Activated T-cell treated with anti-CD3 and anti-CD28 coated beads for 48 hours (primary cell): ENCODE measurements around the gene ANXA11.
"Not testable (repeated sequence)": the region's sequence is repeated elsewhere in the genome, so short reads cannot be mapped to it uniquely, and the experiment has no call there.

Experiments
- DNase-seq: peaks from one replicate; pipeline ENCODE4 v3.0.0-alpha.2; 2020; ENCODE audit warnings: low read depth

Gene ANXA11

DNA sequence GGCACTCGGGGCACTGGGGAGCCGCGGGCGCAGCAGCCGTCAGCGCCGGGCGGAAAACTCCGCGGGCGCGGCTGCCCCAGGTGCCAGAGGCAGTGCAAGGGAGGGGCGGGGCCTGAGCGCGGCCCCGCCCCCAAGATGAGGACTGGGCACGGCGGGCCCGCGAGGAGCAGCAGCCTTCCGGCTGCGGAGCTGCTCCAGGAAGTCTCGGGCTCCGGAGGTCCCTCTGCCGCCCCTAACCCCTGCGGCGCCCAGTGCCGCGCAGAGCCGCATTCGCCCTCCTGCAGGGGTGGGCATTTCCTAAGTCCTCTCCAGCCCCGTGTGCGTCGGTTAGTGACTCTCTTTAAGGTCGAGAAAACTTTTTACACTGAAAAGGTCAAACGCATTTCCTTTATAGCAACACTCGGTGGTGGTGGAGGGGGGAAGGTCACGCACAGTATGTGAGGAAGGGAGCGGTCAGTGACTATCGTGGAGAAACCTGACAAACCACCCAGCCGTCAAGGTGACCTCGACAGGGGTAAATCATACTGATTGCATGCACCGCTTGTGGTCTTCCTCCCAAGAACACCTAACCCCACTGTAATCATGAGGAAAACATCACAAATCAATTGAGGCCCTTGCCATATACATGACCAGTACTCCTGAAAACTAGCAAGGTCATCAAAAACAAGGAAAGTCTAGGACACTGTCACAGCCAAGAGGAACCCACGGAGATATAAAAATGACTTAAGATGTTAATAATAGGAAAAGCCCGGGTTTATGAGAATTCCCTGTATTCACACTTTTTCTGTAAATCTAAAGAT is at the start of gene ANXA11:
TSS of gene ANXA11 (minus strand) at position 61 of the 800 bp plus-strand sequence. CDS start 32,676 bp downstream, outside the sequence.
- peak; percentile 85 for DNase-seq

DNA sequence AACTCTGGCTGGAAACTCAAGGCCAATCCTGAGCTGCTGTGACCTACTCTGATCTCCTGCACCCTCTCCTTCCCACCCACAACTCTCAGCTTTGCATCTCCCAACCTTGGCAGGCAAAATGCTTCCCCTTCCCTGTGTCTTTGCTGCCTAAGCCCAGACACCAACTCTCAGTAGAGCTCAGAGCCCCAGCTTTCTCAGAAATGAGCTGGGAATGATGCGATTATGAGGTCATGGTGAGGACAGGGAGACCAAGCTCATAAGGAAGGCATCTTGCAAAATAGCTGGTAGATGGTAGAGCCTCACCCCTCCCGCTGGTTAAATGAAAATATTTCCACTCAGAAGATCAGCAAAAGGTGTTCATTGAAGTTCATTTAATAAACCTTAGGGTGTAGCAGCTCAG is 49.4 kb upstream of the ANXA11 start:
- DNase-seq = not testable (repeated sequence)

DNA sequence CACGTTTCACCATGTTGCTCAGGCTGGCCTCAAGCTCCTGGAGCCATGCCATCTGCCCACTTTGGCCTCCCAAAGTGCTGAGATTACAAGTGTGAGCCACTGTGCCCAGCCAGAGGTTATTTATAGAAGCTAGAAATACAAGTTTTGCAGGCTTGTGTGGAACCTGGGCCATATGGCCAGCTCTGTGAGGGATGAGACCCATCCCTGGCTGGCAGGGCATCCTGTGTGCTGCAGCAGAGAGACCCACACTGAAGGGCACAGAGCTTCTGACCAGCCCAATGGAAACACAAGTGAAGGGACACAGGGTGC is 48.6 kb upstream of the ANXA11 start:
- DNase-seq = not testable (repeated sequence)

DNA sequence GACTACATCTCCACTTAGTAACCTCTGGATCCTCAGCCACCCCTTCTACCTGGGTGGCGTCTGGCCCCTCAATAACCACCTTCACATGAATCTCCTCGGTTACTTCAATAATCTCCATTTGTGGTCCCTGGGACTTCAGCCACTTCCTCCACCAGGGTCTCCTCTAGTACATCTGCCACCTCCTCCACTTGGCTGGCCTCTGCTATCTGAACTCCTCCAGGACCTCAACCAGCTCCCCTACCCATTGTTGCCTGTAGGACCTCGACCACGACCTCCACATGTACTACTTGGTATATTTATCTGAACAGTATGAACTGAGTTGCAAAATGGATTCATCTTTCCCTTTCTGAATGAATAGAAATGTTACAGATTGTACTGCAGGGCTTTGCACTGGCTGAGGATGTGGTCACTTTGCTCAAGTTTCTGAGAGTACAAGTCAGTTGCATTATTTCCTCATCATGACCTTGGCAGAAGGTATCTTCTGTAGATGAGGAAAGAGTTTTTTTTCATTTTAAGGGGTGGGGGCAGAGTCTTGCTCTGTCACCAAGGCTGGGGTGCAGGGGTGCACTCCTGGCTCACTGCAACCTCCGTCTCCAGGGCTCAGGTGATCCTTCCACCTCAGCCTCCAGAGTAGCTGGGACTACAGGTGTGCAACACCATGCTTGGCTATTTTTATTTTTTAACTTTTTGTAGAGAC is 48.1 kb upstream of the ANXA11 start:
- DNase-seq = no peak

DNA sequence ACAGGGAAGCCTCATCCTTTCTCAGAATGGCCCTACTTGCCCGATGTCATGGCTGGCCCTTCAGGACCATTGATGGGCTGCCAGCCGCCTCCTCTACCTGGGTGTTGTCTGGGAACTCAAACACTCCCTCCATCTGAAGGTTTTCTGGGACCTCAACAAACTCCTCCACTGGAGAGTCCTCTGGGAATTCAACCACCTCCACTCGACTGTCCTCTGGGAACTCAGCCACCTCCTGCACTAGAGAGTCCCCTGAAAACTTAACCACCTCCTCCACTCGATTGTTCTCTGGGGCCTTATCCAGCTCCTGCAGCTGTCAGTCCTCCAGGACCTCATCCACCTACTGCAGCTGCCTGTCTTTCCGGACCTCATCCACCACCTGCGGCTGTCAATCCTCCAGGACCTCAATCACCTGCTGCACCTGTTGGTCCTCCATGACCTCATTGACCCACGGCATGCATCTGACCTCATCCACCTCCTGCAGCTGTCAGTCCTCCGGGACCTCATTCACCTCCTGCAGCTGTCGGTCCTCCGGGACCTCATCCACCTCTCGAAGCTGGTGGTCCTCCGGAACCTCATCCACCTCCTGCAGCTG is 47.1 kb upstream of the ANXA11 start:
- no peak for DNase-seq

DNA sequence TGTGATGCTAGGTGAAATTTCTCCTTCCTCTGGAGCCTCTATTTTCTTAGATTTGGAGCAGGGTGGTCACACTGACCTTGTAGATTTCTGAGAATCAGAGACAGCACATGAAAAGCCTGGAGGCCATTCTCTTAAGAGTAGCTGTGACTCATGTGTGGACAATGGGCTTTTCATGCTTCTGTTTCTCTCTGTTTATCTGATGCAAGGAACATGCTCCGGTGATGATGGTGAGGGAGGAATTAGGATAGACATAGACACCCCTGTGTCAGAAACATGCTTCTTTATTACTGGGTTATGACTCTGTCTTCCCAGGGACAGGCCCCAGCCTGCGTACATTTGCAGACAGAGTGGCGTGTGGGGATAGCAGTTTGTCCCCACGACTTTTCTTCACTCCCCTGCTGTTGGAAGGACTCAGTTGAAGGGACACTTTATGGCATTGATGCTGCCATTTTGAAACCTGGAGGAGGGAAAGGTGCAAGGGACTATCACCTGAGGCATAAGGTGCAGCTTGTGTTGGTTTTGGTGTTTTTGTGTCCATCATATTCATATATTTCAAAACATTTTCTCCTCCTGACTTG is 46.5 kb upstream of the ANXA11 start:
- not testable (repeated sequence) for DNase-seq

DNA sequence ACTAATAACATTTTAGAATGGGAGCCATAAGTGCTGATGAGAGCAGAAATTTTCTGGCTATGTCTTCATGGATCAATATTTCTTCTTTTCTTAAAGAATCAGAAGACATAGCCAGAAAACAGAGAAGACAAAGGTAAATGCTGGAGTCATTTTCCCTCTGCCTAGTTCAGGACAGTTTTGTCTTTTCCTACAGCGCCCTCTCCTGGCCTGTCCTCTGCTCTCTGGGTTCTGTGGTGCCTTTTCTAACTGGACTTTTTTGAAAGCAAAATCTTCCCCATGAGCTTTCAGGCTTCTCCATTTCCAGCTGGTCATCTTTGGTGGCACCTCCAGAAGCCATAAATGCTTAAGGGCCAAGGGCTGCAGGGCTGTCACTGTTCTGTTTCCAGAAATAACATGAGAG is 45.1 kb upstream of the ANXA11 start:
- DNase-seq = not testable (repeated sequence)

DNA sequence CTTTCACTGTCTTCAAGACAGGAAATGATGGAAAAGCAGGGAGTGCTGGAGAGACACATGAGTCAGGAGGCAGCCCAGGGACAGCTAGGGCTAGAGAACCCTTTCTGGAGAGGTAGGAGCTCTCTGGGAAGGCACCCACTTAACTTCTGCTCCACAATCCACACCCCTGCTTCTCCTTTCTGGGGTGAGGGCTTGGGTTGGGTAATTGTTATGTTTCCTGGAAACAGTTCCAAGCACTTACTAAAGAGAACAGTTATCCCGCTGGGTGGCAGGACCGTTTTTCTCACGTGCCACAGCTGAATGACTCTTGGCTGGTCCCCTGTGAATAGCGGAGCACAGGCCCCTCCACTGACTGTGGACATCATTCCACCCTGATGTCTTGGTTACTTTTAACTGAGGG is 44.6 kb upstream of the ANXA11 start:
- not testable (repeated sequence) for DNase-seq

DNA sequence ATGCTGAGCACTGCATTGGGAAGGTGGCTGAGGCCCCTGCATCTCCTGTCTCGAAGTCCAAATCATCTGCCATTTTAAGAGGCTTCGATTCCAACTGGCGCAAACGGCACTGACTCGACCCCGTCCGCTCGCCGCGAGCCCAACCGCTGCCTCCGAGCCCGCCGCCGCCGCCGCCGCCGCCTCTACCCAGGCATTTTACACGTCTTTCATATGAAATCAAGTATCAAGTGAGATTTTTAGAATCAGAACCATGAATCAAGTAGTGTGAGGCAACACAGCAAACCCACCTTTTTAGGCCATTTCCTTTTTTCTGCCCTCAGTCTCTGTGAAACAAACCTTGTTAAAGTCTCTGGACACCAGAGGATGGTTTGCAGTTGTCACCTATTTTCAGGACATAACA is 42.3 kb upstream of the ANXA11 start:
- not testable (repeated sequence) for DNase-seq

DNA sequence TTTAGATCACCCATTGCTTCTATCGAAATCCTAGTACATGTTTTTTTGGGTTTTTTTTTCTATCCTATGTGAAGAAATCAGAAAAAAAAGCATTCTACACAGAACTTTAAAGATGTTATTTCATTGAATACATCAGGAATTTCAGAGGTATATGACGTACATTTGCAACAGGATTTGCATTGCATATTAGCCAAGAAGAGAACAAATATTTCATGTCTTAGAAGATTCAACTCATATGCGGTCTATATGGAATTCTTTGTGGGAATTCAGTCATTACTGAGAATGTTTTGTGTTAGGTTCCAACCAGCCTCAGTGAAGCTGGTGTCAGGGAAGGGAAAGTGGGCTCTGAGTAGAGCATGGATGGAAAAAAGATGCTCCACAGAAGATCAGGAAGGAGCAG is 39.0 kb upstream of the ANXA11 start:
- DNase-seq = not testable (repeated sequence)

DNA sequence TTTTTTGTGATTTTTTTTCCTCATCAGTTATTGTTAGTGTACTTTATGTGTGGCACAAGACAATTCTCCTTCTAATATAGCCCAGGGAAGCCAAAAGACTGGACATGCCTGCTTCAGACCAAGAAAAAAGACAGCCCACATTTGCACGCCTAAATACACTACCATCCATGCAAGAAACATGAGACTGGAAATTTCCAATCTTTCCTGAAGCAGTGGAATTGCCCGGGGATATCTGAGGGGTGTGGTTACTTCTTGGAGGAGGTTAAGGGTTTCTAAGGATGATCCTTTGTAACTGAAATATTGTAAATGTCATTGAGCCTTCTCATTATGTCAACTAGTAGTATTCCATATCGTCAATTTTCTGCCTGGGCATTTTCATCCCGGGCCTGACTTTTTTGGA is 37.0 kb upstream of the ANXA11 start:
- DNase-seq = not testable (repeated sequence)

DNA sequence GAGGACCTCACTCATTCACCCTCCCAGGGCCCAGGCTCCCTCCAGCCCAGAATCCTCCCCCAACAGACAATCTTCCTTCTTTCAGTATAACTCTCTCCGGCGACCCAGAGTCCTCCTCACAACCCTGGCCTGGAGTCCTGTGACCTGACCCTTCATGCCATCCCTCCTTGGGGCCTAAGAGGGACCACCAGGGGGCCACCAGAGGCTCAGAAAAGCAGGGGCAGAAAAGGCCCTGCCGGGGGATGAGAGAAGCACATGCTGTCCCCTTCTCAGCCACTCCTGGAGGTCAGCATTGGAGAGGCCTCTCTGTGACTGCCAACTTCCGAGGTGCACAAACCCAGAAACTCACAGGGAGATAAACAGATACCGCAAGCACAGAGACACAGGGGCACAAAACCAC is 31.1 kb upstream of the ANXA11 start:
- not testable (repeated sequence) for DNase-seq

DNA sequence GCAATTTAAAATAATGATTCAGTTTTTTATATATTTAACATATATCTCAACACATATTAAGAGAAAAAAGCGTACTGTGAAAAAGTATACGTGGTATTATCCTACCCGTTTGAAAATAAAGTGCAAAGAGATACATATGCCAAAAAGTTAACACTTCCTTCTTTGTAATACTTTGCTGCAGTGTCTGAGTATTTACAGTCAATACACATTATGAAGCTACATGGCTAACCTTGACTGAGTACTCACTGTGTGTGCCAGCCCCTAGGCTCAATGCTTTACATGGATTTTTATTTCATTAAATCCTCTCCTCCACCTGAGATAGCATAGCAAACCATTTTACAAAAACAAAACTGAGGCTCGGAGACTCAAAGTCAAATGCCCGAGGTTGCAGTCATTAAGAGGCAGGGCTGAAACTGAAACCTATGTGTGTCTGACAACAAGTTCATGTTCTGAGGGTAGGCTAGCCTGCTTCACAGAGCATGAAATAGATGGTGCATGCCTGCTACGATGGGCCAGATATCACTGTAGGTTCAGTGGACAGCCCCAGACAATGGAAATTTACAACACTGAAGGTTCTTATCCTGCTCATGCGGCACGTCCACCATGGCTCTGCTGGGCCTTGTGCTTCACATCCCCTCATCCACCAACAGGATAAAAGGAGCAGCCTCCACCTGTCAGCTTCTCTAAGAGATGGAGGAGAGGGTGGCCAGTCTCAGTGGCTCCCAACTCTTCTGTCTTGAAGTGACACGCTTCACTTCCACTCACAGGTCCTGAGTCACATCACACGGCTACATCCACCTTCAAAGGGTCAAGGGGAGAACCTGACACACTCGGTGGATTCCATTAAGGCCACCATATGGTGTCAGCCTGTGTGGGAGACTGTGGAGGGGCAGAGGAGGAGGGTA is 29.2 kb upstream of the ANXA11 start:
- DNase-seq = not testable (repeated sequence)

DNA sequence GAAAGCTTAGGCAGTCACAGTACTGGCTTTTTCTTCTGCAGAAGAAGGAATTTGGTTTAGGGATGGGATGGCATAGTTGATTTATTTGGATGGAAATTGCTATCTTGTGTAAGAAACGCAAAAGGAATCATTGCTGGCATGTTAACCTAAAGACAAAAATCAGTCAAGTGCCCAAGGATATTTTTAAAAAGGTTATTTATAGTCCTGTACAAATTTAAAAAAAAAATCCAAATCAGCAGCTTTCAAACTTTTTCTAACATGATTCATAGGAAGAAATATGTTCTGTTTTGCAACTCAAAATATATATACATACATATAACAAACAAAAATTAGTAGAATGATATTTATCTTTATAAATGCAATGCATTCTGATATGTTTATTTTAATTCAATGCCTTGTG is 28.5 kb upstream of the ANXA11 start:
- not testable (repeated sequence) for DNase-seq

DNA sequence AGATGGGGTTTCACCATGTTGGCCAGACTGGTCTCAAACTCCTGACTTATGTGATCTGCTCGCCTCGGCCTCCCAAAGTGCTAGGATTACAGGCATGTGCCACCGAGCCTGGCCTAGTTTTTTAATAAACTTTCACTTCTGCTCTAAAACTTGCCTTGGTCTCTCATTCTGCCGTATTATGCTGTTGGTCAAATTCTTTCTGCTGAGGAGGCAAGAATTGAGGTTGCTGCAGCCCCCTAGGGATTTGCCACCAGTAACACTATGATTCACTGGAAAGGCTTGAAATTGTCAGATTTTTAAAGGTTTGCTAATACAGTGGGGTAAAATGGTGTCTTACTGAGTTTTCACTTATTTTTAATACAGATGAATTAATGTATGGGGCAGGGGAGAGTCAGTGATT is 21.4 kb upstream of the ANXA11 start:
- DNase-seq = not testable (repeated sequence)

DNA sequence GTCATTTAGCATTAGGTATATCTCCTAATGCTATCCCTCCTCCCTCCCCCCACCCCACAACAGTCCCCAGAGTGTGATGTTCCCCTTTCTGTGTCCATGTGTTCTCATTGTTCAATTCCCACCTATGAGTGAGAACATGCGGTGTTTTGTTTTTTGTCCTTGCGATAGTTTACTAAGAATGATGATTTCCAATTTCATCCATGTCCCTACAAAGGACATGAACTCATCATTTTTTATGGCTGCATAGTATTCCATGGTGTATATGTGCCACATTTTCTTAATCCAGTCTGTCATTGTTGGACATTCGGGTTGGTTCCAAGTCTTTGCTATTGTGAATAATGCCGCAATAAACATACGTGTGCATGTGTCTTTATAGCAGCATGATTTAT is 17.7 kb upstream of the ANXA11 start:
- not testable (repeated sequence) for DNase-seq

DNA sequence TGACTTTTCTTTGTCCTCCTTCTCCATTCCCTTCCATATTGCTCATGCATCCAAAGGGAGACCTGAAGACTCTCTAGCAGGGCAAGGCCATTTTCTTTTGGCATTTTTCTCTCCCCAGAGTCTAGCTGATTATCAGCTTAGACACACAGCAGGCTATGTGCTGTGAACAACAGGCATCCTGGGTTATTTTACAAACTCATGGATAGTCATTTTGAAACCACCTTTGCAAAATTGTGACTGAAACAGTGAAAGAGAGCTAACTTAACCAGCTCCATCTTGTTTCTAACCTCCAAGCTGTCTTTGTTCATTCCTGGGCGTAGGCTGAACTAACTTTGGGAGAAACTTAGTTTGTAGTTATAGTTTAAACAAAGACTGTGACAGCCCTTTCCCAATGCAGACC is 13.5 kb upstream of the ANXA11 start:
- not testable (repeated sequence) for DNase-seq

DNA sequence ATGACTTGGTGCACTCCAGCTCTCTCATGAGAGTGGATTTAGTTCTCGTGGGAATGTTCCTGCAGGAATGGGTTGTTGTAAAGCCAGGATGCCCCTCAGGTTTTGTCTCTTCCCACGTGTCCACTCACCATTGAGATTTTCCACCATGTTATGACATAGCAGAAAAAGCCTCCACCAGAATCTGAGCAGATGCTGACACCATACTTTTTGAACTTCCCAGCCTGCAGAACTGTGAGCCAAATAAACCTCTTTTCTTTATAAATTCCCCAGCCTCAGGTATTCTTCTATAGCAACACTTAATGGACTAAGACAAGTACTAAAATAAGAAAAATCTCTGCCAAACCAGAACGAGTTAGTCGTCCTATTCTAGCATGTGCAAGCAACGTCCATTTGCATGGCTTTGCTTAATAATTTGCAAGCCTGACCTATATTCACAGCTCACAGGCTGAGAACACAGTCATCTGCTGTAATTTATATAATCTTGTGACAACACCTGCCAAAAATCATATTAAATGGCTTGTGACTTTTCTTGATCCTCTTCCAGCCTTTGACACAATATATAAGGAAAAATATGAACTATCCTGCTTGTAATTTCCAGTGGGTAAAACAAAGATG is 9.1 kb upstream of the ANXA11 start:
- not testable (repeated sequence) for DNase-seq

DNA sequence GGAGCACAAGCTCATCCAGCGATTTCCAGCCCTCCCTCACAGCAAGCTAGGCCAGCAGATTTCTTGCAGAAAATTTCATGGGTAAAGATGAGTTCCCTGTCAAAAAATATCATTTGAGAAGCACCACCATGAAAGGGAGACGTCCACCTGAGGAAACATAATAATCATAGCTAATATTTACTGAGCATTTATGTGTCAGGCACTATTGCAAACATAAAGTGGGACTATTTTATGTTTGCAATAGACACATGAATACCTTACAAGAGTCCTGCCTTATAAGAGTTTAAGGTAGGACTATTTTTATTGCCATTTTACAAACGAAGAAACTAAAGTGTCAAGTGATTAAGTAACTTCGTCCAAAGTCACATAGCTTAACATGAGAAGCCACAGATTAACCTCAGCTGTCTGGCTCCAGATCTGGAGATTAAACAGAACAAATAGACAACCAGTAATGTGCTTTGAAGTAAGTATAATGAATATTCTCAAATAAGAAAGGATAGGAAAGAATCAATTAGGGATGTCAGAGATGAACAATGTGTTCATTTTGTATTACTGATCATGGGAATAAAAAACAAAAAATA is 7.3 kb upstream of the ANXA11 start:
- not testable (repeated sequence) for DNase-seq

DNA sequence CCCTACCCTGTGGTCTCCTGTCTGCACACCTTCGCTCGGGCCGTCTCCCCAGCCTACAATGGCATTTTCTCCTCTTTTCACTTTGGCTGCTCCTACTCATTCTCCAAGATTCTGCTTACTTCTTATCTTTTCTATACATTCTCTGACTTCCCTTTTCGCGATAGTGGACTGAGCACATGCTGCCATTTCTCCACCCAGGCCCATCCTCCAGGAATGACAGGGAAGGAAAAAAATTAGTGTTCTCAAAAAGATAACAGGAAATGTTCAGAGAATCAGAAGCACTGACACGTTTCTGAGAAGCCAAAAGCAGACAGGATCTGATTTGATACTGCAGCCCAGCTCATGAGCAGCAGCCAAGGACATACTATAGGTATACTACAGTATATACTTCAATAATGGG is 6.4 kb upstream of the ANXA11 start:
- DNase-seq = no peak

DNA sequence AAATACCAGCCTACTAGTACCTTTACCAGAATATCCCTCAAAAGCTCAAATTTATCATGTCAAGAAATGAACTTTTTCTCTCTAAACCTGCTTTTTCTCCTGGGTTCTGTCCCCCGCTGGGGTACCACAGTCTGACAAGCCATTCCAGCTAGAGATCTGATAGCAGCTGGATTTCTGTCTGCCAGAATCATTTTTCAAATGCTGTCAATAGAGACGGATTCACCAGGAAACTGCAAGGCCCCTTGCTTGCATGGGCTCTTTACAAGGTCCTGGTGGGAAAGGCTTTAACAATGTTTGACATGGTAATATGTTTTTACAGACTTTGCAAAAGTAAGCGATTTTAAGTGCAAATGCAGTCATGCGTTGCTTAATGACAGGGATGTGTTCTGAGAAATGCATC is 4.9 kb upstream of the ANXA11 start:
- no peak for DNase-seq
